Cerebellar nuclear complex (tissue), 1 donor: ENCODE results near the gene CELA2B.
"Not testable (repeated sequence)": the region's sequence is repeated elsewhere in the genome, so short reads cannot be mapped to it uniquely, and the experiment has no call there.

ENCODE experiments used
- DNase-seq, 2 experiments: peaks; one replicate each; lab custom pipeline; 2025; lab: John Stamatoyannopoulos, UW

The CELA2B gene

DNA sequence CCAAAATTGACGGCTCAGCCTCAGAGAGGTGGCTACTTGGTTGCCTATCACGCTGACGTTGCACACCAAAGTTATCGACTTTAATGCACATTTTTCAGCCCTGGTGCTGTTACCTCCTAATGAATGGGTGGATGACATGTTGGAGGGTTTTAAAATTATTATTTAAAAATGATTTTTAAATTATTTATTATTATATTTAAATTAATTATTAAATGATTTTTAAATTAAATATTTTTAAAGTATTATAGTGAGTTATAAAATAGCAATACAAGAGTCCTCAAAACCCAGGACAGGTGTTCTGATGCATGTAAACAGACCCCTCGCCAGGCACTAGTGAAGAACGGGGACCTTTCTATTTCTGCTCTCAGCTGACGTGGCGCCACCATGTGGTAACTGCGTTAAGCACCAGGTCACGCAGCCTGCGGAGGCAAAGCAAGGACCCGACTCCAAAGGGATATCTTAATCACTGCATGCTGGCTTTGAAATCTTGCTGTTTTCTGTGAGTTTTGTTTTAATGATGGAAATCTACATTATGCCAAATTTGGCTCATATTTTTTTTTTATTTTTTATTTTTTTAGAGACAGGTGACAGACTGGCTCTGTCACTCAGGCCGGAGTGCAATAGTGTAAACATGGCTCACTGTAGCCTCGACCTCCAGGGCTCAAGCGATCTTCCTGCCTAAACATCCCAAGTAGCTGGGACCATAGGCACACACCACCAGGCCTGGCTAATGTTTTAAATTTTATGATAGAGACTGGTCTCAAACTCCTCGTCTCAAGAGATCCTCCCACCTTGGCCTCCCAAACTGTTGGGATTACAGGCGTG is 25.5 kb downstream of the CELA2B start:
- DNase-seq, result no peak

- no peak for DNase-seq
These were observed 28.5 kb downstream of the CELA2B start for GRCh38 chr1:15504436-15504835.

GRCh38 chr1:15506831-15507230 is 30.9 kb downstream of the CELA2B start:
- no peak for DNase-seq

GRCh38 chr1:15507278-15507677 is 31.4 kb downstream of the CELA2B start:
- no peak for DNase-seq

GRCh38 chr1:15508700-15509487 is 33.0 kb downstream of the CELA2B start:
- DNase-seq, result no peak

DNA sequence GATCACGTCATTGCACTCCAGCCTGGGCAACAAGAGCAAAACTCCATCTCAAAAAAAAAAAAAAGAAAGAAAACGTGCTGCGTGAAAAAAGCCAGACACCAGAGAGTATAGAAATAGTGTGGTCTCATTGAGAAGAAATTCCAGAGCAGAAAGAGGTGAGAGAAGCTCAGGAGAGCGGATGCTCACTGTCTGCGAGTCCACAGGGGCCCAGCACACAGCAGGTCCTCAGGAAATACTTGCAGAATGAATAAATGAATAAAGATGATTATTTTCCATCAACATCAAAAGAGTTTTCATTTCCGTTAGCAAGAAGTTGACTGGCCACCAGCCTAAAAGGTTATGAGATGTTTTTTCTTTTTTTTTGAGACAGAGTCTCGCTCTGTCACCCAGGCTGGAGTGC is 33.7 kb downstream of the CELA2B start:
- no peak for DNase-seq

DNA sequence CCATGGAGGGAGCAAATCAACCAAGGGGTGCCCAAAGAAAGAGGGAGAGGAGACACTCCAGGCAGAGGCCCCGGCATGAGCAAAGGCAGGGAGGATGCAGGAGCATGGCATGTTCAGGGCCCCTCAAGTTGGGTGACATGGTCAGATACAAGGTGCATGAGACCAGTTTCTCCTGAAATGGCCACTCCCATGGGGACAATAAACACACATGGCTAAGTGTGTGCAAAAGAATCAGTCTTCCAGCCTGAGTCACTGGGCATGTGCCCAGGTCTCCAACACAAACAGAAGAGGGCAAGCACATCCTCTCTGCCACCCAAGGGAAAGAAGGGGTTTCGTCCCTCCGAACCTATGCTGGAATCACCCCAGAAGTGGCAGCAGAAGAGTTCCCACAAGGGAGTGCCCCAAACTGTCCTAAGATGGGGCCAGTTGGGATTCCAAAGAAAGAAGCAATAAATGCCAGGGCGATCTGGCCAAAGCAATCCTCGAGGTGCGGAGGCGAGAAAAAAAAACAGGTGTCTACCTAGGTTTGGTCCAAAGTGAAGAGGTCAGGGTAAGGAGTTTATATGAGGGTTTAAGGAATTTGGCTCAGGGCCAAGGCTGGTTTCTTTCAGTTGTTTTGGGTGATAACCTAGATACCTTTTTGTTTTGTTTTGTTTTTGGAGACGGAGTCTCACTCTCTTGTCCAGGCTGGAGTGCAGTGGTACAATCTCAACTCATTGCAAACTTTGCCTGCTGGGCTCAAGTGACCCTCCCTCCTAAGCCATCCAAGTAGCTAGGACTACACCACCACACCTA is 34.9 kb downstream of the CELA2B start:
- no peak for DNase-seq

GRCh38 chr1:15513192-15513591 is 37.3 kb downstream of the CELA2B start:
- no peak for DNase-seq

DNA sequence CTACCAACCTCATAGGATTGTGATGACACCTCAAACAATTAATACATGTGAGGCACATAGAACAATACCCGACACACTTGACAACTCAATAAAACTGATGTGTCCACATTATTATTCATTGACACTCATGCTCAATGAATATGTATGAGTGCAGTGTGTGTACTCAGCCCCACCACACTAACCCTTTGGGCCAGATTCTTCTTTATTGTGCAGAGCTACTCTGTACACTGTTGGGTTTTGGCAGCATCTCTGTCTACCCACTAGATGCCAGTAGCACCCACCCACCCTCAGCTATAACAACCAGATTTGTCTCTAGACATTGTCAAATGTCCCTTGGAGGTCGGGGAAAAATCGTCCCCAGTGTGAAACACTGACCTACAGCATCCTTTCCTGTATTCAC is 38.0 kb downstream of the CELA2B start:
- no peak for DNase-seq

DNA sequence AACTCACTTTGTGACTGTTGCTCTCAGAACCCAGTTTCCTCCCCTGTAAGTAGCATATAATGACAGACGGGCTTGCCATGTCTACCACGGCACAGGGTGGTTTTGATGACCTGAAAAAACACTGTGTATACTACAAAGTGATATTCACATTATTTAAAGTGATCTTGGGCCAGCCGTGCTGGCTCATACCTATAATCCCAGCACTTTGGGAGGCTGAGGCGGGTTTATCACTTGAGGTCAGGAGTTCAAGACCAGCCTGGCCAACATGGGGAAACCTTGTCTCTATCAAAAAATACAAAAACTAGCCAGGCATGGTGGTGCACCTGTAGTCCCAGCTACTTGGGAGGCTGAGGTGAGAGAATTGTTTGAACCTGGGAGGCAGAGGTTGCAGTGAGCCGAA is 38.7 kb downstream of the CELA2B start:
- DNase-seq, result not testable (repeated sequence)

DNA sequence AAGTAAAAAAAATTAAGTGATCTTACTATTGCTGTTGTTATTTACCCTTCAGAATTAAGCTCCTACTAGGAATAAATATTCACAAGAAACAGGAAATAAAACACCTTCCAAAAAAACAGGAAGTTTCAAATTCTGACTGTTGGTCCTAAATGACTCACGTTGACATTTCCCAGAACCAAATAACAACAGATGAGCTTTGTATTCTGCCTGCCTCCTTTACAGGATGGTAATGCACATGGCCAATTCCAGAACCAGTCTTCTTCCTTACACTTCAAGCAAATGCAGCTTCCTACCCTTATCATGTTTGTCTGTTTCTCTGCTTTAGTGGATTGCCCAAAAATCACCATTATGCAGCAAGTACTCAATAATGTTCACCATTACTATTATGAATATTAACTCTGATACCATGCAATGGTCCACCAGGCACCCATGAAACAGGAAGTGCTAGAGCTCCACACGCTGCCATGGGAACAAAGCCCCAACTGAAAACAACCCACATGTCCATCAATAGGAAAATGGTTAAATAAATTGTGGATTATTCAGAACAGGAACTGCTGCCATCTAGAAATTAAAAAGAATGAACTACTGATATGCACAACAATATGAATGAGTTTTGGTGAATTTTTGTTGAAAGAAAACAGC is 39.2 kb downstream of the CELA2B start:
- no peak for DNase-seq

DNA sequence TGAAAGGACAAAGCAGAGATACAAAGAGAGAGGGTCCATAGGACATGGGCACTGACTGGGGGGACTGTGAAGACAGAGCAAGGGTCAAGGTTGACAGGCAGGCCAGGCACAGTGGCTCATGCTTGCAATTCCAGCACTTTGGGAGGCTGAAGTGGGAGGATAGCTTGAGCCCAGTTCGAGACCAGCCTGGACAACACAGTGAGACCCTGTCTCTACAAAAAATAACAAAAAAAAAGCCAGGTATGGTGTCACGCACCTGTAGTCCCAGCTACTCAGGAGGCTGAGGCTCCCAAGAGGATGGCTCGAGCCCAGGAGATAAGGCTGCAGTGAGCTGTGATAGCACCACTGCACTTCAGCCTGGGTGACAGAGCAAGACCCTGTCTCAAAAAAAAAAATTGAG is 43.7 kb downstream of the CELA2B start:
- DNase-seq, result no peak

- DNase-seq, result not testable (repeated sequence)
These were observed 45.5 kb downstream of the CELA2B start for GRCh38 chr1:15521206-15521906.

- DNase-seq, result no peak
These were observed 46.6 kb downstream of the CELA2B start for GRCh38 chr1:15522551-15522950.

DNA sequence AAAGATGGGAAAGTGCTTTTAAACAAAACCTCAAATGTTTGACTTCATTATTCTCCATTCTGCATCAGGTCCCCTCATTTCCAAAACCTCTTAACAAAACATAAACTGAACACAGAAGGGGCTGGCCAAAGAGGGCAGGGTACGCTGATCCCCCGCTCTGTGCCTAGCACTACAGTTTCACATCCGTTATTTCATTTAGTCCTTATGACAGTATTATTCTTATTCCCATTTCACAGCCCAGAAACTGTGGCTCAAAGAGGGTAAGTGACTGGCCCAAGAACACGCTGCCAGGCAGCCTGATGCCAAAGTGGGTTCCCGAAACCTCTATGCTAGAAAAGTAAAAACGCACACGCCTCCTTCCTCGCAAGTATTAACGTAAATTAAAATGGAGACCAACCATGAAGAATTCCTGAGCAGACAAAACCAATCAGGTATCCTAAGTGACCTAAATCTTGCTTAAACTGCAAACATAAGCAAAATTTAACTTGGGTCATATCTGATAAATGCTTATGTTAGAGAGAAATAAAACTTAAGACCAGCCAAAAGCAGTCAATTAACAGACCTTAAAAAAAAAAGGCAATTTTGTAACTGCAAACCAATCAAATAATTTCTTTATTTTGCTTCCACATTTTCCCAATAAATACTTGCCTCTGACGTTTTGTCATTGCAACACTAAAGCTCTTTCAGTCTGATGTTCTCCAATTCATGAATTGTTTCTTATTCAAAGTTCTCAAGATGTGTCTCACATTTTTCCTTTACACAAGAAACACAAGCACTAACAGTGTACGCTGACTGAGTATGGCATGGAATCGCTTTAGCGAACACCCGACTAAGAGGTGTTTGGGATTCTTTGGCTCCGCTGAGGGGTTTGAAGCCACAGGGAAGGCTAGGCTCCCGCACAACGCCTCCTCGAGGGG is 47.5 kb downstream of the CELA2B start:
- DNase-seq, result no peak

- DNase-seq, result no peak
These were observed 48.0 kb downstream of the CELA2B start, which contains the start of gene CASP9 for GRCh38 chr1:15524021-15524282. Gene CASP9, minus strand, starts transcription at chr1:15524215. Its CDS starts 15 bp downstream, at chr1:15524200.

- DNase-seq, result peak; percentile 89 to 93
These were observed 48.6 kb downstream of the CELA2B start for GRCh38 chr1:15524283-15525049.

DNA sequence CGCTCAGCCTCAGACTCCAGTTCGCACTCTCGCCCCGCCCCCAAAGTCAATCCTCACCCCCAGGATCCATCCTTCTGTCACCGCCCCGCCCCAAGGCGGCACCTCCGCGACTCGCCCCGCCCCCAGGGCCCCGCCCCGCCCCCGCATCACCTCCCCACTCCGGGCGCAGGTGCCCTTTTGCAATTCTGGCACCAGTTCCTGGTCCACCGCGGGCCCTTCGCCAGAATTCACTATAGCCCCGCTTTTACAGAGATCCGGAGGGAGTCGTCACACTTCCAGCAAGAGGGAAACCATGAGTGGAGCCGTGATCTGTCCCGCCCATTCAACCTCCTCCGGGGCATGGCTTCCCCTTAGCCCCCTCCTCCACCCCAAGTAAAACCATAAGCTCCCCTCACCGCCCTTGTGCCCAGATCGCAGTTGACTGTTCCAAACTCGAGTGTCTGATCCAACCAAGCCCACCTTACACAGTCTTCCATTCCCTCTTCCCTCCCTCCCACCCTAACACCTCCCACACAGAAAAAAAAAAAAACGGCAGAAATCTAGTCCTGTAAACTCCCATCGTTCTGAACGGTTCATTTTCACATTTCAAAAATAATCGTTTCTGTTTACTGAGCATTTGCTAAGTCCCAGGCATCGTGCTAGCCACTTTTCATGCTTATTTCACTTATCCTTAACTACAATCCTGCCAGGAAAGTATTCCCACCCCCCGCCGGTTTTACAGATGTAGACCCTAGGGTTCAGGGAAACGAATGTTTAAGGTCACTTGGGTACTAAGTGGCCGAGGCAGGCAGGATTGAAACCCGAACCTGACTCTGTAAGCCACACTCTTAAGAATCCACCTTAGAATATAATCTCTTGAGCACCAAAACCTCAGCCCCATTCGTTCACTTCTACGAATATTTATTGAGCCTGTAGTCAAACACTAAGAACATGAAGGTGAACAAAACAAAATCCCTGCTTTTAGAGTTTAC is 49.4 kb downstream of the CELA2B start:
- peak; percentile 90 to 91 for DNase-seq
